HL-60 (cell line): ENCODE measurements around the gene C22orf15.

Source experiments
- DNase-seq, 2 experiments: peaks; one replicate each; pipeline ENCODE4 v3.0.0-alpha.2; 2010 to 2020; ENCODE audit warnings: low read depth in 1 of 2, low spot score in 1 of 2
- H3K27ac ChIP-seq: fragments of 250-450 bp; sonication (Bioruptor Pico); replicated peaks from 2 replicates; pipeline ENCODE4 v1.5.1; 2020; ENCODE audit warnings: mild to moderate bottlenecking, moderate library complexity
- H3K27me3 ChIP-seq: fragments of 250-450 bp; sonication (Bioruptor Pico); 2 replicates; pipeline ENCODE4 v1.5.1; 2021; ENCODE audit warnings: mild to moderate bottlenecking, moderate library complexity; ENCODE audit not compliant: insufficient read depth, poor library complexity, severe bottlenecking
- H3K4me3 ChIP-seq: replicated peaks from 2 replicates; pipeline ENCODE4 v1.5.1; 2011; ENCODE audit warnings: mild to moderate bottlenecking, control low read depth, low read length; ENCODE audit not compliant: insufficient read depth
- GABPA ChIP-seq: IDR thresholded peaks from 2 replicates; pipeline ENCODE4 v1.6.1; 2012; ENCODE audit warnings: low read depth
- POLR2AphosphoS5 ChIP-seq: IDR thresholded peaks from 2 replicates; pipeline ENCODE4 v1.6.1; 2012; ENCODE audit warnings: low read depth
- SPI1 ChIP-seq: IDR thresholded peaks from 2 replicates; pipeline ENCODE4 v1.6.1; 2012; ENCODE audit warnings: low read depth, mild to moderate bottlenecking, borderline replicate concordance
- TF ChIP-seq, protein P1 (sequence below): IDR thresholded peaks from one replicate; pipeline ENCODE4 v1.5.1; 2011; ENCODE audit warnings: low read length, control low read depth, inconsistent platforms; ENCODE audit not compliant: insufficient read depth
- TF ChIP-seq, protein P2 (sequence below): IDR thresholded peaks from 2 replicates; pipeline ENCODE4 v1.6.1; 2012; ENCODE audit warnings: low read depth; ENCODE audit not compliant: insufficient replicate concordance

The C22orf15 gene

DNA sequence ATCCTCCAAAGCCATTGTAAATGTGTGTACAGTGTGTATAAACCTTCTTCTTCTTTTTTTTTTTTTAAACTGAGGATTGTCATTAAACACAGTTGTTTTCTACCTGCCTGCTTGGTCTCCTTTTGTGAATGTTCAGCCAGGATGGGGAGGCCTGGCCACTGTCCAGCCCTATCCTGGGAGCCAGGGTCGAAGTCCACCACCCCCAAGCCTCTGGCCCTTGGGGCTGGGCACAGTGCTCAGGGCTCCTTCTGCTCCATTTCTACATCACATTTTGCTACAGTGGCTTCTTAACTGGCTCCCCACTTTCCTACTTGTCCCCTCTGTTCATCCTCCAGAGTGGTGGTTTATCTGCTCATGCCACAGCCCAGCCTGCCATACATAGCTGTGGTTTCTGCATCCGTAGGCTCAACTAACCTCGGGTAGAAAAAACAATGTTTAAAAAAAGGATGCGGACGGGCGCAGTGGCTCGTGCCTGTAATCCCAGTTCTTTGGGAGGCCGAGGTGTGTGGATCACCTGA lies 21.5 kb downstream of the C22orf15 start:
- no peaks in the 10 kb centered on the region for H3K27me3 ChIP-seq
- H3K27ac ChIP-seq, result no peak overlapping the region
- TF ChIP-seq GABPA (no peak), POLR2AphosphoS5 (no peak), SPI1 (no peak)
- TF ChIP-seq, protein P1, sequence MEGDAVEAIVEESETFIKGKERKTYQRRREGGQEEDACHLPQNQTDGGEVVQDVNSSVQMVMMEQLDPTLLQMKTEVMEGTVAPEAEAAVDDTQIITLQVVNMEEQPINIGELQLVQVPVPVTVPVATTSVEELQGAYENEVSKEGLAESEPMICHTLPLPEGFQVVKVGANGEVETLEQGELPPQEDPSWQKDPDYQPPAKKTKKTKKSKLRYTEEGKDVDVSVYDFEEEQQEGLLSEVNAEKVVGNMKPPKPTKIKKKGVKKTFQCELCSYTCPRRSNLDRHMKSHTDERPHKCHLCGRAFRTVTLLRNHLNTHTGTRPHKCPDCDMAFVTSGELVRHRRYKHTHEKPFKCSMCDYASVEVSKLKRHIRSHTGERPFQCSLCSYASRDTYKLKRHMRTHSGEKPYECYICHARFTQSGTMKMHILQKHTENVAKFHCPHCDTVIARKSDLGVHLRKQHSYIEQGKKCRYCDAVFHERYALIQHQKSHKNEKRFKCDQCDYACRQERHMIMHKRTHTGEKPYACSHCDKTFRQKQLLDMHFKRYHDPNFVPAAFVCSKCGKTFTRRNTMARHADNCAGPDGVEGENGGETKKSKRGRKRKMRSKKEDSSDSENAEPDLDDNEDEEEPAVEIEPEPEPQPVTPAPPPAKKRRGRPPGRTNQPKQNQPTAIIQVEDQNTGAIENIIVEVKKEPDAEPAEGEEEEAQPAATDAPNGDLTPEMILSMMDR, result no peak
- TF ChIP-seq, protein P2, sequence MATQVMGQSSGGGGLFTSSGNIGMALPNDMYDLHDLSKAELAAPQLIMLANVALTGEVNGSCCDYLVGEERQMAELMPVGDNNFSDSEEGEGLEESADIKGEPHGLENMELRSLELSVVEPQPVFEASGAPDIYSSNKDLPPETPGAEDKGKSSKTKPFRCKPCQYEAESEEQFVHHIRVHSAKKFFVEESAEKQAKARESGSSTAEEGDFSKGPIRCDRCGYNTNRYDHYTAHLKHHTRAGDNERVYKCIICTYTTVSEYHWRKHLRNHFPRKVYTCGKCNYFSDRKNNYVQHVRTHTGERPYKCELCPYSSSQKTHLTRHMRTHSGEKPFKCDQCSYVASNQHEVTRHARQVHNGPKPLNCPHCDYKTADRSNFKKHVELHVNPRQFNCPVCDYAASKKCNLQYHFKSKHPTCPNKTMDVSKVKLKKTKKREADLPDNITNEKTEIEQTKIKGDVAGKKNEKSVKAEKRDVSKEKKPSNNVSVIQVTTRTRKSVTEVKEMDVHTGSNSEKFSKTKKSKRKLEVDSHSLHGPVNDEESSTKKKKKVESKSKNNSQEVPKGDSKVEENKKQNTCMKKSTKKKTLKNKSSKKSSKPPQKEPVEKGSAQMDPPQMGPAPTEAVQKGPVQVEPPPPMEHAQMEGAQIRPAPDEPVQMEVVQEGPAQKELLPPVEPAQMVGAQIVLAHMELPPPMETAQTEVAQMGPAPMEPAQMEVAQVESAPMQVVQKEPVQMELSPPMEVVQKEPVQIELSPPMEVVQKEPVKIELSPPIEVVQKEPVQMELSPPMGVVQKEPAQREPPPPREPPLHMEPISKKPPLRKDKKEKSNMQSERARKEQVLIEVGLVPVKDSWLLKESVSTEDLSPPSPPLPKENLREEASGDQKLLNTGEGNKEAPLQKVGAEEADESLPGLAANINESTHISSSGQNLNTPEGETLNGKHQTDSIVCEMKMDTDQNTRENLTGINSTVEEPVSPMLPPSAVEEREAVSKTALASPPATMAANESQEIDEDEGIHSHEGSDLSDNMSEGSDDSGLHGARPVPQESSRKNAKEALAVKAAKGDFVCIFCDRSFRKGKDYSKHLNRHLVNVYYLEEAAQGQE, result no peak
- no peak overlapping the region for H3K4me3 ChIP-seq
- no peak for DNase-seq

DNA sequence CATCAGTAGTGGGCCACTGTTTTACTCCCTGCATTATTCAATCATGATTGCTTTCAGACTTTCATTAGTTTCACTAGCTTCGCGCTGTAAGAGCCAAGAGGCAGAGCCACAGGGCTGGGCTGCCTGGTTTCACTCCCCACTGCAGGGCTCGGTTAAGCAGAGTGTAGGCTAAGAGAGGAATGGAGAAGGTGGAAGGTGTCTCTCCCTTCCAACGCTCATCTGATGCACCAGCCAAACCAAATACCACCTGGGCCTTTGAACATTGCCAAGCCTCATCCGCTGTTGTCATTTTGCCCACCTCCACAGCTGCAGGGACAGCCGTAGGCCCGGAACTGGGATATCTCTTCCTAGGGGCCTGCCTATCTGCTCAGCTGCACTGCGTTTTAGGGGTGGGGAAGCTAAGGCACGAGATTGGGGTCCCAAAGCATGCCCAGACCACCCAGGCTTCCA lies 23.5 kb downstream of the C22orf15 start:
- no peak for DNase-seq
- Histone ChIP-seq H3K4me3 (peak overlapping the region; percentile 28), H3K27me3 (no peaks in the 10 kb centered on the region), H3K27ac (peak overlapping the region; percentile 97)
- TF ChIP-seq POLR2AphosphoS5 (no peak), GABPA (no peak), SPI1 (no peak)
- TF ChIP-seq, protein P2, result no peak
- TF ChIP-seq, protein P1, result no peak

GRCh38 chr22:23786752-23787599 lies 24.2 kb downstream of the C22orf15 start, which contains the start of gene SMARCB1:
Gene SMARCB1 (plus strand): TSS chr22:23786966. CDS start chr22:23787170, 204 bp downstream.
- DNase-seq, result peak; percentile 70 to 84

GRCh38 chr22:23787600-23787896 lies 24.8 kb downstream of the C22orf15 start:
- H3K27me3 ChIP-seq, result no peaks in the 10 kb centered on the region
- no peak for DNase-seq
- H3K4me3 ChIP-seq, result peak overlapping the region; percentile 73
- H3K27ac ChIP-seq, result peak overlapping the region; percentile 97
- no peak for TF ChIP-seq POLR2AphosphoS5
- TF ChIP-seq, protein P2, result no peak
- TF ChIP-seq SPI1, result no peak
- TF ChIP-seq, protein P1, result no peak
- no peak for TF ChIP-seq GABPA

More at GRCh38 chr22:23786752-23787599, 24.2 kb downstream of the C22orf15 start, which contains the start of gene SMARCB1:
- no peaks in the 10 kb centered on the region for H3K27me3 ChIP-seq
- TF ChIP-seq SPI1 (no peak), POLR2AphosphoS5 (peak; percentile 67; the same call in 1 of the 2 replicates)
- H3K4me3 ChIP-seq, result peak within 1 kb of the TSS; percentile 73
- peak within 1 kb of the TSS; percentile 97 for H3K27ac ChIP-seq
